ENCODE results near the gene HELZ2. TPM values are rescaled to one million over a fixed set of nuclear protein-coding genes. Genes with fewer than 3 reads are reported as not detected.
"Not testable (repeated sequence)": the region's sequence is repeated elsewhere in the genome, so short reads cannot be mapped to it uniquely, and the experiment has no call there.

Gene HELZ2
- total RNA-seq (2014; rRNA removed; shearing (Covaris generic)), result 12.3 and 23.2 TPM in 2 replicates

- DNase-seq (ENCODE audit: low spot score), result peak; percentile 60
Measured at GRCh38 chr20:63574156-63574828, at the start of gene HELZ2. Gene HELZ2, minus strand, starts transcription at chr20:63574239. Its CDS starts 1,854 bp downstream, at chr20:63572385.

GRCh38 chr20:63622732-63623131 is 48.7 kb upstream of the HELZ2 start:
- no peak for DNase-seq (ENCODE audit: low spot score)

- no peak for DNase-seq (ENCODE audit: low spot score)
Measured at GRCh38 chr20:63622096-63622495, 48.1 kb upstream of the HELZ2 start.

GRCh38 chr20:63620991-63621390 is 47.0 kb upstream of the HELZ2 start:
- no peak for DNase-seq (ENCODE audit: low spot score)

- DNase-seq (ENCODE audit: low spot score), result no peak
Measured at GRCh38 chr20:63619505-63619904, 45.5 kb upstream of the HELZ2 start.

GRCh38 chr20:63619086-63619485 is 45.0 kb upstream of the HELZ2 start:
- DNase-seq (ENCODE audit: low spot score), result no peak

- DNase-seq (ENCODE audit: low spot score), result no peak
Measured at GRCh38 chr20:63618291-63618980, 44.4 kb upstream of the HELZ2 start.

- DNase-seq (ENCODE audit: low spot score), result no peak
Measured at GRCh38 chr20:63617876-63618265, 43.8 kb upstream of the HELZ2 start.

GRCh38 chr20:63617092-63617875 is 43.2 kb upstream of the HELZ2 start:
- no peak for DNase-seq (ENCODE audit: low spot score)

- not testable (repeated sequence) for DNase-seq (ENCODE audit: low spot score)
Measured at GRCh38 chr20:63613863-63614594, 40.0 kb upstream of the HELZ2 start.

GRCh38 chr20:63612276-63612931 is 38.4 kb upstream of the HELZ2 start:
- no peak for DNase-seq (ENCODE audit: low spot score)

GRCh38 chr20:63611646-63612045 is 37.6 kb upstream of the HELZ2 start:
- no peak for DNase-seq (ENCODE audit: low spot score)

- DNase-seq (ENCODE audit: low spot score), result no peak
Measured at GRCh38 chr20:63610581-63611435, 36.8 kb upstream of the HELZ2 start.

GRCh38 chr20:63606686-63607085 is 32.6 kb upstream of the HELZ2 start:
- DNase-seq (ENCODE audit: low spot score), result no peak

GRCh38 chr20:63602321-63602720 is 28.3 kb upstream of the HELZ2 start:
- no peak for DNase-seq (ENCODE audit: low spot score)

- DNase-seq (ENCODE audit: low spot score), result not testable (repeated sequence)
Measured at GRCh38 chr20:63601679-63602078, 27.6 kb upstream of the HELZ2 start.

- DNase-seq (ENCODE audit: low spot score), result no peak
Measured at GRCh38 chr20:63599396-63600050, 25.5 kb upstream of the HELZ2 start.

- DNase-seq (ENCODE audit: low spot score), result no peak
Measured at GRCh38 chr20:63598479-63599395, 24.7 kb upstream of the HELZ2 start.
